HG03095 (cell line): ENCODE measurements around the gene SLC30A7.
A peak's percentile ranks its signal among the peaks of the same experiment; 100 is the strongest.

ENCODE experiments used
- ATAC-seq: cut with Tn5 transposase; IDR thresholded peaks from one replicate; pipeline ENCODE4 v1.9.1; 2021; ENCODE audit warnings: moderate library complexity; ENCODE audit not compliant: unreplicated experiment

Gene SLC30A7

GRCh38 chr1:100971021-100971420, 75.1 kb downstream of the SLC30A7 start:
- no peak for ATAC-seq

GRCh38 chr1:100972185-100972584, 76.3 kb downstream of the SLC30A7 start:
- no peak for ATAC-seq

GRCh38 chr1:100976936-100977335, 81.0 kb downstream of the SLC30A7 start:
- ATAC-seq = no peak

GRCh38 chr1:100979631-100980030, 83.7 kb downstream of the SLC30A7 start:
- ATAC-seq = no peak

- no peak for ATAC-seq
Measured at GRCh38 chr1:100982793-100983192, 86.9 kb downstream of the SLC30A7 start.

- no peak for ATAC-seq
Measured at GRCh38 chr1:100988121-100988520, 92.2 kb downstream of the SLC30A7 start.

- ATAC-seq = no peak
Measured at GRCh38 chr1:100989306-100990077, 93.6 kb downstream of the SLC30A7 start.

- no peak for ATAC-seq
Measured at GRCh38 chr1:100995198-100995988, 99.5 kb downstream of the SLC30A7 start.

- ATAC-seq = no peak
Measured at GRCh38 chr1:100998426-100998825, 102.5 kb downstream of the SLC30A7 start.

GRCh38 chr1:101000131-101000873, 104.4 kb downstream of the SLC30A7 start:
- no peak for ATAC-seq

- peak; percentile 46 for ATAC-seq
Measured at GRCh38 chr1:101002551-101002950, 106.7 kb downstream of the SLC30A7 start.

- ATAC-seq = peak; percentile 18
Measured at GRCh38 chr1:101003012-101003650, 107.2 kb downstream of the SLC30A7 start.

- ATAC-seq = no peak
Measured at GRCh38 chr1:101004061-101004460, 108.2 kb downstream of the SLC30A7 start.

GRCh38 chr1:101004670-101005069, 108.8 kb downstream of the SLC30A7 start:
- no peak for ATAC-seq

GRCh38 chr1:101005183-101005582, 109.3 kb downstream of the SLC30A7 start:
- ATAC-seq = no peak

GRCh38 chr1:101005871-101006270, 110.0 kb downstream of the SLC30A7 start:
- ATAC-seq = no peak

- no peak for ATAC-seq
Measured at GRCh38 chr1:101006553-101006952, 110.7 kb downstream of the SLC30A7 start.

- ATAC-seq = no peak
Measured at GRCh38 chr1:101008229-101008834, 112.4 kb downstream of the SLC30A7 start.

- ATAC-seq = no peak
Measured at GRCh38 chr1:101013776-101014175, 117.9 kb downstream of the SLC30A7 start.

GRCh38 chr1:101017448-101017847, 121.6 kb downstream of the SLC30A7 start:
- no peak for ATAC-seq

GRCh38 chr1:101022294-101022693, 126.4 kb downstream of the SLC30A7 start:
- ATAC-seq = no peak
